Measurements from ENCODE around the gene PAQR9. TPM values are rescaled to one million over a fixed set of nuclear protein-coding genes. Genes with fewer than 3 reads are reported as not detected.
A peak's percentile ranks its signal among the peaks of the same experiment; 100 is the strongest.
"Not testable (repeated sequence)": the region's sequence is repeated elsewhere in the genome, so short reads cannot be mapped to it uniquely, and the experiment has no call there.

The PAQR9 gene
- total RNA-seq, 1 donor from 2014 or later: not detected

DNA sequence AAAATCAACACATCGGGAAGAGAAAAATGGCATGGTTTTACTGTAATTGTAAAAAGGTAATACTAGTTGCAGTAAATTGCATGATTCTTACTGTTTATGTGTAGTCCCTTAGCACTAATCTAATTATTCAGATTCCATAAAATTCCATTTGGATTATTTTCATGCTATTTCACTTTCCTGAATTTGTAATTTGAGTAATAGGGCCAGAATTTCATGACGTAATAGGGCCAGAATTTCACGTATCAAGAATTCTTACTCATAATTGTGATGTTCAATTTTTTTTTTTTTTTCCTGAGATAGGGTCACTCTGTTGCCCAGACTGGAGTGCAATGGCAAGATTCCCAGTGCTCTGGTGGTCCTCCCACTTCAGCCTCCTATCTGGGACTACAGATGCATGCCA lies 35.0 kb upstream of the PAQR9 start:
- Mint-ChIP-seq H3K36me3 (ENCODE audit: unreplicated experiment) (no peaks in the 10 kb centered on the region), H3K4me3 (ENCODE audit: unreplicated experiment) (no peak overlapping the region), H3K9me3 (ENCODE audit: unreplicated experiment) (no peaks in the 10 kb centered on the region), H3K27me3 (ENCODE audit: unreplicated experiment) (no peaks in the 10 kb centered on the region), H3K4me1 (ENCODE audit: unreplicated experiment) (peaks cover 27% of the 10 kb centered on the region), H3K27ac (ENCODE audit: unreplicated experiment) (no peak overlapping the region)
- DNase-seq (ENCODE audit: extremely low spot score, unreplicated experiment): no peak
- TF ChIP-seq CTCF (IDR thresholded peaks at IDR 0.05): no peak

DNA sequence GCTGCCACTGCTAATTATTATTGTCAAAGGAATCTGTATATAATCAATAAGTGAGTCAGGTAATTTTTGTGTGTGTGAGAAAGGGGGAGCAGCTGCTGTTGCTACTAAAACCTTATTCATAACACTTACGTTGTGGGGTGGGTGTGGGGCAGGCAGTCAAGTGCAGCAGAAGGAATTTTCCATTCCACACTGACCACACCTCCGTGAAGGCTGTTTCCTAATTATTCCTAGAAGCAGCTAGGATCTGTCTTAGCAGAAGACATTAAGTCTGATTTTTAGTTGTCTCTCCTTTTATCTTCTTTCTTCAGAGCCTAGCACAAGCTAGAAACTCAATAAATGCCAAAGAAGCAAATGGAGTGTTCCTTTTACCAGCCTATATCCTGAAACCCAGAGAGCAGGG lies 33.9 kb upstream of the PAQR9 start:
- Mint-ChIP-seq H3K4me1 (ENCODE audit: unreplicated experiment) (peaks cover 17% of the 10 kb centered on the region), H3K4me3 (ENCODE audit: unreplicated experiment) (no peak overlapping the region)
- DNase-seq (ENCODE audit: extremely low spot score, unreplicated experiment): no peak

DNA sequence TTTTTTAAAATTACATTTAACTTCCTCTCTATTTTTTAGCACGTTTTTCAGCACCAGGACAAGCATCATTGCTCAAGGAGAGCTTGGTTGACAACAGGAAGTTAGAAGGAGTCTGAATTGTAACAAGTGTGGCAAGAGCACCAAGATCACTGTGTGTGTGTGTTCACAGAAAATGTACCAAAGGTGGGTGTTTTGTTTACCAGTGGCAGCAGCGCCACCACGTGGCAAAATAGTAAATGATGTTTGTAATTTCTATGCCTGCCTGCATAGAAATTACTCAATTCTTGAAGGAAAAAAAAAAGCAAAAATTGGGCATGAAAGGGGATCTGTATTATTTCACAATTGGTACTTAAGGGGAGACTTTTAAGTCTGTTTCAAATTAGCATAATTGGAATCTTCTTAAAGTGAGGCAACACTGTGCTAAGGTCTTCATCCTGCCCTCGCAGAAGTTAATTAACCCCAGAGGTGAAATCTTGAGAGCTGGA lies 30.5 kb upstream of the PAQR9 start:
- no peak for DNase-seq (ENCODE audit: extremely low spot score, unreplicated experiment)
- Mint-ChIP-seq H3K27ac (ENCODE audit: unreplicated experiment) (no peak overlapping the region), H3K36me3 (ENCODE audit: unreplicated experiment) (no peaks in the 10 kb centered on the region), H3K4me3 (ENCODE audit: unreplicated experiment) (no peak overlapping the region), H3K27me3 (ENCODE audit: unreplicated experiment) (no peaks in the 10 kb centered on the region), H3K9me3 (ENCODE audit: unreplicated experiment) (no peaks in the 10 kb centered on the region), H3K4me1 (ENCODE audit: unreplicated experiment) (no peaks in the 10 kb centered on the region)
- TF ChIP-seq CTCF (IDR thresholded peaks at IDR 0.05): peak; percentile 81

More for the DNA sequence above, 33.9 kb upstream of the PAQR9 start:
- TF ChIP-seq CTCF (IDR thresholded peaks at IDR 0.05): no peak
- no peaks in the 10 kb centered on the region for H3K36me3 Mint-ChIP-seq (ENCODE audit: unreplicated experiment)
- no peaks in the 10 kb centered on the region for H3K27me3 Mint-ChIP-seq (ENCODE audit: unreplicated experiment)
- H3K27ac Mint-ChIP-seq (ENCODE audit: unreplicated experiment): no peak overlapping the region
- H3K9me3 Mint-ChIP-seq (ENCODE audit: unreplicated experiment): no peaks in the 10 kb centered on the region

- Mint-ChIP-seq H3K36me3 (ENCODE audit: unreplicated experiment) (no peaks in the 10 kb centered on the region), H3K27me3 (ENCODE audit: unreplicated experiment) (no peaks in the 10 kb centered on the region), H3K9me3 (ENCODE audit: unreplicated experiment) (no peaks in the 10 kb centered on the region), H3K27ac (ENCODE audit: unreplicated experiment) (no peak overlapping the region), H3K4me3 (ENCODE audit: unreplicated experiment) (no peak overlapping the region), H3K4me1 (ENCODE audit: unreplicated experiment) (peaks cover 5% of the 10 kb centered on the region)
- no peak for DNase-seq (ENCODE audit: extremely low spot score, unreplicated experiment)
- TF ChIP-seq CTCF (IDR thresholded peaks at IDR 0.05): no peak
Measured at GRCh38 chr3:142992323-142992722, 28.8 kb upstream of the PAQR9 start.

GRCh38 chr3:142990721-142991120 lies 27.2 kb upstream of the PAQR9 start:
- H3K27me3 Mint-ChIP-seq (ENCODE audit: unreplicated experiment): no peaks in the 10 kb centered on the region
- no peaks in the 10 kb centered on the region for H3K9me3 Mint-ChIP-seq (ENCODE audit: unreplicated experiment)
- DNase-seq (ENCODE audit: extremely low spot score, unreplicated experiment): no peak
- H3K4me1 Mint-ChIP-seq (ENCODE audit: unreplicated experiment): peaks cover 5% of the 10 kb centered on the region
- H3K27ac Mint-ChIP-seq (ENCODE audit: unreplicated experiment): no peak overlapping the region
- TF ChIP-seq CTCF (IDR thresholded peaks at IDR 0.05): no peak
- H3K36me3 Mint-ChIP-seq (ENCODE audit: unreplicated experiment): no peaks in the 10 kb centered on the region
- no peak overlapping the region for H3K4me3 Mint-ChIP-seq (ENCODE audit: unreplicated experiment)

DNA sequence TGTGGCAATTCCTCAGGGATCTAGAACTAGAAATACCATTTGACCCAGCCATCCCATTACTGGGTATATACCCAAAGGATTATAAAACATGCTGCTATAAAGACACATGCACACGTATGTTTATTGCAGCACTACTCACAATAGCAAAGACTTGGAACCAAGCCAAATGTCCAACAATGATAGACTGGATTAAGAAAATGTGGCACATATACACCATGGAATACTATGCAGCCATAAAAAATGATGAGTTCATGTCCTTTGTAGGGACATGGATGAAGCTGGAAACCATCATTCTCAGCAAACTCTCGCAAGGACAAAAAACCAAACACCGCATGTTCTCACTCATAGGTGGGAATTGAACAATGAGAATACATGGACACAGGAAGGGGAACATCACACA lies 25.4 kb upstream of the PAQR9 start:
- H3K36me3 Mint-ChIP-seq (ENCODE audit: unreplicated experiment); H3K4me1 Mint-ChIP-seq (ENCODE audit: unreplicated experiment); H3K27ac Mint-ChIP-seq (ENCODE audit: unreplicated experiment); H3K9me3 Mint-ChIP-seq (ENCODE audit: unreplicated experiment); DNase-seq (ENCODE audit: extremely low spot score, unreplicated experiment); H3K27me3 Mint-ChIP-seq (ENCODE audit: unreplicated experiment); H3K4me3 Mint-ChIP-seq (ENCODE audit: unreplicated experiment): not testable (repeated sequence)

DNA sequence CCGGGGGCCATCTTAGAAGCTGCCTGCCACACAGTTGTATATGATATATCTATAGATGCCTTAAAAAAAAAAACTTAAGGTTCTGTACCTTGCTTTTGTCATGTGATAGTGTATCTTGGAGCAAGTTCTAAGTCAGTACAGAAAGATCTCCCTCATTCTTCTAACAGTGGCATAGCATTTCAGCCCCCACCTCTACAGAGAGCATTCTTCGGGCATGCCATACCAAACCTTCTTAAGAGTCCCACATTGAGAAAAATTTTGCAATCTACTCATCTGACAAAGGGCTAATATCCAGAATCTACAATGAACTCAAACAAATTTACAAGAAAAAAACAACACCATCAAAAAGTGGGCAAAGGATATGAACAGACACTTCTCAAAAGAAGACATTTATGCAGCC lies 24.7 kb upstream of the PAQR9 start:
- H3K36me3 Mint-ChIP-seq (ENCODE audit: unreplicated experiment); H3K4me1 Mint-ChIP-seq (ENCODE audit: unreplicated experiment); H3K9me3 Mint-ChIP-seq (ENCODE audit: unreplicated experiment); DNase-seq (ENCODE audit: extremely low spot score, unreplicated experiment); H3K27me3 Mint-ChIP-seq (ENCODE audit: unreplicated experiment); H3K27ac Mint-ChIP-seq (ENCODE audit: unreplicated experiment); H3K4me3 Mint-ChIP-seq (ENCODE audit: unreplicated experiment): not testable (repeated sequence)

All from osteocyte (in vitro differentiated cells).